Measurements from ENCODE around the gene GALNT2. TPM values are rescaled to one million over a fixed set of nuclear protein-coding genes. Genes with fewer than 3 reads are reported as not detected.

The GALNT2 gene
- 41.1 and 41.3 TPM in 2 replicates for total RNA-seq

DNA sequence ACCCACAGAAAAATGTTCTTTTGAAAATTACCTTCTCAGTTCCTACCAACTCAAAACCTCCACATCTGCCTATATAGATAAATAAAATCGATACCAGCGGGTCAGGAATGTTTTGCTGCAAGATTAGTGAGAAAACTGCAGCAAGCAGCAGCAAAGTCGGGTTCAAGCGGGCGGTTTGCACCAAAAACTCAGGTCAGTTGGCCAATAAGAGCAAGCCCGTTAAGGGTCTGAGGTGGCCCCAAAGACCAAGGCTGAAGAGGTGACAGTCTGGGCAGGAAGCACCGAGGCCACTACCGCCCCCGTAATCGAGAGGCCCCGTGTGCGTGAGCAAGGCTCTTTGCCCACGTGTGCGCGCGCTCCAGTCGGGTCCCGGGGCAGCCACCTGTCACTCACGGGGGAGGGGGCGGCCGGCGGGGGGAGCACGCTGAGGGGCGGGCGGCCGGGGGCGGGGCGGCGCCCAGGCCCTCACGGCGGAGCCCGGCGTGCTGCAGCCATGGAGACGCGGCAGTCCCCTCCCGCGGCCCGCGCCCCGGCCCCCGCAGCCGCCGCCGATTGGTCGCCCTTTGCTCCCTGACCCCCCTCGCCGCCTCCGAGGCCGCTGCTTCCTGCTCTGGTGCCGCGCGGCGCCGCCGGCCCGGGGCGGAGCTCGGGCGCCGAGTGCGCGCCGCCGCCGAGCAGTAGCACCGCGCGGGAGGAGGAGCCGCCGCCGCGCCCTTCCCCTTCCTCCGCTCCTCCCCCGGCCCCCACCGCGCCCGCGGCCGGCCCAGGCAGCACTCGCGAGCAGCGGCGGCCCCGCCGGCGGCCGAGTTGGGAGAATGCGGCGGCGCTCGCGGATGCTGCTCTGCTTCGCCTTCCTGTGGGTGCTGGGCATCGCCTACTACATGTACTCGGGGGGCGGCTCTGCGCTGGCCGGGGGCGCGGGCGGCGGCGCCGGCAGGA is at the start of gene GALNT2:
Gene GALNT2 (plus strand): TSS at position 773 of the 939 bp plus-strand sequence. CDS start 43 bp downstream, at position 816.
- intact Hi-C loops (cut with micrococcal nuclease): loop anchor here (1.0 to 10.0 kb wide), 18 partner anchors 38 to 1962 kb away; partner anchors contain the start of genes ARV1, C1orf35, CCSAP and IBA57

DNA sequence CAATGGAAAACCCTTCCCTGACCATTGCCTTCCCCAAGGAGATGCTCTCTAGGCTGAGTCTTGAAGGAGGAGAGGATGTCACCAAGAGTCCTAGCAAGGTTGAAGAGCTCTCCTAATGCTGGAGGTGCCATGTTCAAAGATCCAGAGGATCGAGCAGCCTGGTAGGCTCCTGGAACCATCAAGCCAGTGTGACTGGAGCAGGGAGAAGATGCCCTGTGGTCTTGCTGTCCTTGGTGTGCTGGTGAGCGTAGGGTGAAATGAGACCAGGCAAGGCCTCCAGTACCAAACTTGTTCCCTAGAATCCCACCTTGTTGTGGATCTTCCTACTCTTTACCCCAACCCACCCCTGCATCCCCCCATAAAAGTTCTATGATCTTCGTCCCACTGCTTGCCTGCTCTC is 46.6 kb upstream of the GALNT2 start:
- intact Hi-C loops (cut with micrococcal nuclease): no loop called here

DNA sequence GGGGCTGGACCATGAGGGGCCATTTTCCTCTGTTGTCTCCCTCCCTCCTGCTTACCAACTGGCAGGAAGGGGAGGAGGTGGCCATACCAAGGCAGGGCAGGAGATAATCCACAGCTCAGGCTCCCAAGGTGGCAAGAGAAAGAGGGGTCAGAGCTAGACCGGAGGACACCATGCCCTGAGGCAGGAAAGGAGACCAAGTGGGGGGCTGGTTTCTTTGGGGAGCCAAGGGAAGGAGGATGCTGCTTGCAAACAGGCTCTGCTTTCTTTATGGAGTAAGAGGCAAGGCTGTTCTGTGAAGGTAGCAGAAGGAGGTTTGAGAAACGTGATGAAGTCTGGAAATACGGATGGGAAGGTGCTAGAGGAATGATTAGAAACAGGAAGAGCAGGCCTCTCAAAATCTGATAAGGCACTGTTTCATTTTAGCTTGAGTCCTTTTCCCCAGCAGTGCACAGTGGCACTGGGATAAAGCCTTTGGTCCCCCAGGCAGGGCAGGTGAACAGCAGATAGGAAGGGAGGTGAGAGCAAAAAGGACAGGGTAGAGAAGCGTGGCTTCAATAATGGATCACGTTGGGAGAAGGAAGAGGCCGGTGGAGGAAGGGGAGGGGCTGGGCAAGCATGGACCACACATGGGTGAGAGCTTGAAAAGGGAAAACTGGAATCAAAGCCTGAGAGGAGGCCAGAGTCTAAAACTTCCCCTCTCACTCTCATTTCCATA is 44.2 kb upstream of the GALNT2 start:
- intact Hi-C loops (cut with micrococcal nuclease): no loop called here

DNA sequence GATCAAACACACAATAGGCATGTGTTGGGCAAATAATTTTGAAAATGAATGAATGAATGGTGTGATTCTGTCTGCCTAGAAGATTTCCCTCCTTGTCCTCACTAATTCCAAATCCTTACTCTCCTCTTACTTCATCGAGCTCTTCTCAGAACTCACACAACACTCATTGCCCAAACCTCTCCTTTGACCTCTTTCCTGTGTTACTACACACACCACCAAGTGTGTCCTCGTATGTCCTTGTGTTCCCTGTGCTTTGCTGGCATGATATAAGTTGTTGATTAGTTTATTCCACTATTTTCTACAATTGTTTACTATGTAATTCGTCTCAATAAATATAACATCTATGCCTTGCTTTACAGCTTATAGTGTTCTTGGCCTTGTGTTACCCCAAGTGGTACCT is 41.4 kb upstream of the GALNT2 start:
- intact Hi-C loops (cut with micrococcal nuclease): no loop called here

DNA sequence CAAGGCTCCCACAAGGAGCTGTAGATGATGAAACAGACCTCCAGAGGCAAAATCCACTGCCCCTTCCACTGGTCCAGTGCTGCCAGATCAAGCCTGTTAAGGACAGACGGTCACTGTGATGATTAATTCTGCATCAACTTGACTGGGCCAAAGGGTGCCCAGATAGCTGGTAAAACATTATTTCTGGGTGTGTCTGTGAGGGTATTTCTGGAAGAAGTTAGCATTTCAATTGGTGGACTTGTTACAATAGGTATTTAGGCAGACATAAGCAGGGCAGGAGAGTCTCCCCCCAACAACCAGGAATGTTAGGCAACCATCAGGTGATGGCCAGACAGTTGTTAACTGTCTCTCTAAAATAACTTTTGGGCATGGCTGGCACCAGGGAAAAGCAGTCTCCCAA is 40.9 kb upstream of the GALNT2 start:
- intact Hi-C loops (cut with micrococcal nuclease): no loop called here

DNA sequence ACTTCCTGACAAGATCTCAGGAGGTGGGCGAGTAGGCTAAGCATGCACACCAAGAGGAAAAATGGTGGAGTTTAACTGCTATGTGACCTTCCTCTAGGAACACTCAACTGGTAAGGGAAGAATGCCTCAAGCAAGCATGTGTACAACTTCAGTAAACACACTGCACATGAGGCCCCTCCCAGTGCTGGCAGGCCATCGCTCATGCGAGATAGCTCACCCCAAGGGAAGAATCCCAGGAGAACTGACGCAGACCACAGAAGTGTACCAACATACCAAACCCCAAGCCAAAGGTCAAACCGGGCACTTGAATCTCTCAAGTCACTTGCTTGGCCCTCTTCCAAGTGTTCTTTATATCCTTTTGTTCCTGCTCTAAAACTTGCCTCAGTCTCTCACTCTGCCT is 40.5 kb upstream of the GALNT2 start:
- intact Hi-C loops (cut with micrococcal nuclease): no loop called here

DNA sequence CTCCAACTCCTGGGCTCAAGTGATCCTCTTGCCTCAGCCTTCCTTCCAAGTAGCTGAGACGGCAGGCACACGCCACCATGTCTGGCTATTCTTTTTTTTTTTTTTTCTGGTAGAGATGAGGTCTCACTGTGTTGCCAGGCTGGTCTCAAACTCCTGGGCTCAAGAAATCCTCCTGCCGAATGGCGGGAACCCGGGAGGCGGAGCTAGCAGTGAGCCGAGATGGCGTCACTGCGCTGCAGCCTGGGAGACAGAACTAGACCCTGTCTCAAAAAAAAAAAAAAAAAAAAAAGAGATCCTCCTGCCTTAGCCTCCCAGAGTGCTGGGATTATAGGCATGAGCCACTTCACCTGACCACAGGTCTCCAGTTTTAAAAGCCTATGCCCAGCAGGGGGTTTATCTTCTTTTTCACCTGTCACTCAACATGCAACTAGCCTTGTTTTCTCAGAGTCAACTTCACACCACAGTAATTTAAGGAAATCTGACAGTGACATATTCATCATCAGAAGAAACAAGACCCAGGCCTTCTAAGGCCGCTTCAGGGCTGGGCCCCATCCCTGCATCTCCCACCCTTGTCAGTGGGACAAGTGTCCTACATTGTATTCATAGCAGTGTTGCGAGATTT is 38.3 kb upstream of the GALNT2 start:
- intact Hi-C loops (cut with micrococcal nuclease): no loop called here

DNA sequence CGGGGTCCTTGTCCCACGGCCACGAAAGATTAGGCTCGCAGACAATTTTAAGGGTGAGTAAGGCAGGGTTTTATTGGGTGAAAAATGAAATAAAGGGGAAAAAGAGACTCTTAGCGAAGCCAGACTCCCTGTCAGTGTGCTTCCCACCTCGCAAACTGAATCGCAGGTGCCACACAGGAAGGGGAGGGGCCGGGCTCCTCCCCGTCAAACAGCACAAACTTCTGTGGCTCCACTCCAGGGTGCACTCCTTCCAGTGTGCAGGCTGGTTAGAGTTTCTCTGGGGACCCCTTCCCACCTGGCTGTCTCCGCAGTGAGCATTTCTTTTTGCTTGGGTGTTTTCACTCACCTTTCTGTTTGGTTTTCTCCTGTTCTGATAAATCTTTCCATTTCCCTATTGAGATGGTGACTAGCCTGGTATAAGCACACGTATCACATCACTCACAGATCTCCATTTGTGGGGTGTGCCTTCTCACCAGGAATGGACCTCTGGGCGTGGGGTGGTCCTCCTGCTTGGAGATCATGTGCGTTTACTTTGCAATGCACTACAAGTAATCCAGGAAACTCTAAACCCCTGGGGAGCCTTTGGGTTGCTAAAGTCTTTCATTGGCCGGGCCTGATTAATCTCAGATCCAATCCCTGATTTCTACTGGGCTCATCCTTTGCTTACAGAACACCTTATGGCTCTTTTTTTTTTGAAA is 37.6 kb upstream of the GALNT2 start:
- intact Hi-C loops (cut with micrococcal nuclease): no loop called here

DNA sequence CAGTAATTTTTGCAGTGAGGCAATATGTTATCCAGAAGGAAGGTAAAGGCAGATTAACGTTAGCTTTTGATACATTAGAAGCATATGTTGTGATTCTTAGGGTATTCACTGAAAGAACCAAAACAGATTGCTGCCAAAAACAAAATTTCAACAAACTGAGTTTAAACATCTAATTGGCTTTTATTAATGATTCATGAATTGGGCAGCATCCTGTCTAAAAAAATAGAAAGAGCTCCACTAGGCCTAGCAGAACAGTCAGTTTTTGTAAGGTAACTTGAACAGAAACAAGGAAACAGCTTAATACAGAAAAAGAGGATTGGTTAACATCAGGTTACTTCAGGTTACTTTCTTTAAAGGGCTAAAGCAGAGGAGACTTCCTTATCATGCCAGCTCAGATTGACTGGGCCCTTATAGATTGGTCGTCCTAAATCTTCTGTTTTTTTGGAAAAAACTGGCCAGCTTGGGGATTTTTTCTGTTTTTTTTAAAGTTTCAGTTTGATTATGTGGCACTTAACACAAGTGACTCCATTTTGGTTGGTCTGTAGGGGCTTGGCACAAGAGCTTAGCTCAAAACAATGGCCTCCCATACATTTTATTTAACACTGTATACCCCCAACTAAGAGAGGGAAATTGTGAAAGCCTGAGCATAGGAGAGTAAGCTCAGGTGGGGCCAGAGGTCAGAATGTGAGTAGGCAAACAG is 36.8 kb upstream of the GALNT2 start:
- intact Hi-C loops (cut with micrococcal nuclease): no loop called here

DNA sequence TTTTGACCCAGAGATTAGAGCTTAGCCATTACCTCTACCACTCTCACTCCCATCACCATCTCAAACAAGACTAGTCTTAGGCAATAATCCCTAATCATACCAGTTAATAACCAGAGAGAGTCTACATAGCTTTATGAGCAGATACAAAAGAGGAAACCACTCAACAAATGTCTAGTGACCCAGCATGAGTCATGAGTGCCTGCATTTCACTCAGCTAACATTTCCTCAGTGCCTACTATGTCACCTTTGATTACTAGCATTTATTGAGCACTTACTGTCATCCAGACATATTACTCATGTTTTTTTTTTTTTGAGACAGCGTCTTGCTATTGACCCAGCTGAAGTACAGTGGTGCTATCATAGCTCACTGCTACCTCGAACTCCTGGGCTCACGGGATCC is 35.9 kb upstream of the GALNT2 start:
- intact Hi-C loops (cut with micrococcal nuclease): no loop called here

DNA sequence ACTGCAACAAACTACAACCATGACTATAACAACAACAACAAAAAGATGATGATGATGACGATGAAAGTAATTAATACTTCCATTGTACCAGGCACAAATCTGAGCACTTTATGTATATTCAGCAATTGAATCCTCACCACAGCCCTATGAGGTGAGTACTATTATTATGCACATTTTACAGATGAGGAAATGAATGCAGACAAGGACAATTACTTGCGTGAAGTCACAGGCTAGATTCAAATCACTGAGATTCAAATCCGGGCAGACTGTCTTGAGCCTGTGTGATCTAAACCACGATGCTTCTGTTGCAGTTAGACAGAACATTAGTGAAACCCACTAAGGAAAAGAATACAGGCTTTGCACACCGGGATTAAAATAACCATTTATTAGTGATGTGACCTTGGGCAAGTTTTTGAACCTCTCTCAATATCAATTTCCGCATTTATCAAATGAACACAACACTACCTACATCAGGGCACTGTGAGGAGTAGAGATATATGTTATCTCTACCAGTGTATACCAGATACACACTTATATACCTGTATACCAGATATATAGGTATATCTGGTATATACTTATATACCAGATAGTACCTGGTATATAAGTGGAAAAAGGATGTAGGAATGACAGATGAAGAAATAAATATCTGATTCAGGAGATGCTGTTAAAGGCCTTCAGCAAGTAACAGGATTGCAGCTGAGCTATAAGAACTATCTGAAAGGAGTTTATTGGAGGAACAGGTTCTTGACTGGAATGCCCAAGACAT is 34.3 kb upstream of the GALNT2 start:
- intact Hi-C loops (cut with micrococcal nuclease): no loop called here

DNA sequence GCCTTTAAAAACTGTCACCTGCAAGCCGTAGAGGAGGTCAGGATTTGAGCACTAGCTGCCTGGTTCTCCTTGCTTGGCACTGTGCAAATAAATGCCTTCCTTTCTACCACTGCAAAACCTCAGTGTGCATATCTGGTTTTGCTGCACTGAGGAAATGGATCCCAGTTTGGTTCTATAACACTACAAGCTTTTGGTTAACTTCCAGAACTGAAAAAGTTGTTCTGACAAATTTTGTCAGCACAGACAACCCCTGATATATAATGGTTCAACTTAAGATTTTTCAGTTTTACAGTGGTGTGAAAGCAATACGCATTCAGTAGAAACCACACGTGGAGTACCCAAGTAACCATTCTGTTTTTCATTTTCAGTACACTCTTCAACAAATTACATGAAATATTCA is 29.8 kb upstream of the GALNT2 start:
- intact Hi-C loops (cut with micrococcal nuclease): no loop called here

DNA sequence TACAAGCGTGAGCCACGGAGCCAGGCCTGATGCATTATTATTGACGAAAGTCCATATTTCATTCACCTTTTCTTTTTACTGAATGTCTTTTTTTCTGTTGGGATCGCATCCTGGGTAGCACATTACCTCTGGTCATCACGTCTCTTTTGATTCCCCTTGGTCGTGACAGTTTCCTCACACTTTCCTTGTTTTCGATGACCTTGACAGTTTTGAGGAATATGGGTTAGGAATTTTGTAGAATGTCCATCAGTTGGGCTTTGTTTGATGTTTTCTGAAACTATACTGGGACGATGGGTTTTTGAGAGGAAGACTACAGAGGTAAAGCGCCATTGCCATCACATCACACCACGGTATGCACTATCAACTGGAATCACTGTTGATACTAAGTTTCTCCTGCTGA is 26.6 kb upstream of the GALNT2 start:
- intact Hi-C loops (cut with micrococcal nuclease): no loop called here

DNA sequence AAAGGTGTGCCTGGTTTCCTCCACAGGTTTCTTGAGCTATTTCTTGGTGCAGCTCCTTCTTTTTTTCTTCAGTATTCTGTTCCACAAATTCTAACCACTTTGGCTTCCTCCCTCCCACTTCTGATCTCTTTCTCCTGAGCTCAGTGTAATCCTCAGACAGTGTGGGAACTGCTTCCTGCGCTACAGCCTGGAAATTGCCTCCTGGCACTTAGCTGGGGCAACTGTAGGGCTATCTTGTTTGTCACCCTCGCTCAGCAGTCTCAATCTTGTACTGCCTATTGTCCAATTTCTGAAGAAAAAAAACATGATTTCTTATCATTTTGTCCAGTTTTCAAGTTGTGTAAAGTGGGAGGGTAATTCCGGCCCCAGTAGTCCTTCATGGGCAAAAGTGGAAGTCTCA is 24.0 kb upstream of the GALNT2 start:
- intact Hi-C loops (cut with micrococcal nuclease): no loop called here

DNA sequence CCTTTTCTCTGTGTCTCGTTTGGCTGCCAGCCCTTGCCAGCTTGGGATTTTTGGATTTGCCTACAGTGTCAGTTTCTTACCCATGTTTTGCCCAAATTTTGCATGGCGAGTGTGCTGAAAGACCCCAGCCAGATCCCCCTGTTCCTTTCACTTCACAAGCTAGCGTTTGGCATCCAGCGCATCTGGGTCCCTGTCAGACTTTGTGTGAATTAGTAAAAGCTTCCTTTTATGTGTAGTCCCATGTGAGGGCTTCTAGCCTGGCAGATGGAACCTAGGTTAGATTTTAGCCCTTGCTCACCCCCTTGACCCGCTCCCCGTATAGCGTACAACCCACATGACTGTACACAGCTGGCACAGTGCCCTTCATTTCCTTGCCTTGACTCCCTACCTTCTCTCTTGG is 22.3 kb upstream of the GALNT2 start:
- intact Hi-C loops (cut with micrococcal nuclease): no loop called here

DNA sequence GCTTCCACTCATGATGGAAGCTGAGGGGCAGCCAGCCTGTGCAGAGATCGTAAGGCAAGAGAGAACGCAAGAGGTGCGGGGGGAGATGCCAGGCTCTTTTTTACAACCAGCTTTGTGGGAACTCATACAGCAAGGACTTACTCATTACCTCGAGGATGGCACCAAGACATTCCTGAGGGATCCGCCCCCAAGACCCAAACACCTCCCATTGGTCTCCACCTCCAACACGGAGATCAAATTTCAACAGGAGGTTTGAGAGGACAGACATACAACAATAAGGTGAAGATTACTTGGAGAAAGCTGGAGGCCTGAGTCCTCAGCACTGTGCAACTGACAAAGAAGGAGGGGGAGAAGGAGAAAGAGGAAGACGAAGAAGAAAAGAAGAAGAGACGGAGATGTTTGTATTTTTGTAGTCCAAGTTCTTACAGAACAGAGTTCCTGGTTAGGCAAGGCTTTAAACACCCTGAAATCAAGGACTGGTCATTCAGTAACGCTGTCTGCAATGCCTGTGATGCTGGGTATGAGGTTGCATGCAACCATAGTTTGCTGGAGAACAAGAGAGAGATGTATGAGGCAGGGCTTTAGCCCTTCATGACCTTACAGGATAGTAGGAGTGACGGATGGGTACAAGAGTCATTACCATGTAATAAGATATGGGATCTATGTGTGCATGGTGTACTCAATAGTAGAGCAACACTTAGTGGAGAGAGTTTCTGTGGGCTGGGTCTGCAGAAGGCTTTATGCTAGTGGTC is 19.7 kb upstream of the GALNT2 start:
- intact Hi-C loops (cut with micrococcal nuclease): no loop called here

DNA sequence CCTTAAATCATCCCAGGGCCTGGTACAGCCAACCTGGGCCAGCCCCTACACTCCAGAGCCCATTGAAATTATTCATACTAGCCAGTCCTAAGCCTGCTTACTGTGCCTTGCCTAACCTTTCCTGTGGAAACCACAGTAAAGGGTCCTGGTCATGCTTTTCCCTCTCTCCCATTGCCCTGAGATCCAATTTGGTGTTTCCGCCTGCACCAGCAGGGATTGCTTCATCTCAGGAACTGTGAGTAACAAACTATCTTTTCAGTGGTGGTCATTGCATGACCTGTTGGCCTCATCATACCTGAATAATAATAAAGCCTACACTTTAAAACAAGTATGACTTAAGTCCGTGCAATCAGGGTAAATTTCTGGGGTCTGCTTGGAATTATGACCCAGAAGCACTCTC is 18.7 kb upstream of the GALNT2 start:
- intact Hi-C loops (cut with micrococcal nuclease): no loop called here

DNA sequence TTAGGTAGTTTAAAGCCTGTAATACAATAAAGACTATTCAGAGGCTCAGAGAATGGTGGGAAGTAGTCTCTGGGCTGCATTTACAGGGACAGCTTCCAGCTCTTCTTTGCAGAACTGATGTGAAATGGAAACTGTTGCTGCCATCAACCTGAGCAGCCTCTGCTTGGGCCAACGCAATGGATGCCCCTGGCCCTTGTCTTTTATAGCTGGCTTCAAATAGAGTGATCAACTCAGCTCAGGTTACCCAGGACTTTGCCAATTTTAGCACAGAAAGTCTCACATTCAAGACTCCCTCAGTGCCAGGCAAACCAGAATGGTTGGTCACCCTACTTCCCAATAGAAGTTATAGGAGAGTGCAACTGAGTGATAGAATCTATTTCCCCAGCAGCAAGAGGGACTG is 18.1 kb upstream of the GALNT2 start:
- intact Hi-C loops (cut with micrococcal nuclease): no loop called here

DNA sequence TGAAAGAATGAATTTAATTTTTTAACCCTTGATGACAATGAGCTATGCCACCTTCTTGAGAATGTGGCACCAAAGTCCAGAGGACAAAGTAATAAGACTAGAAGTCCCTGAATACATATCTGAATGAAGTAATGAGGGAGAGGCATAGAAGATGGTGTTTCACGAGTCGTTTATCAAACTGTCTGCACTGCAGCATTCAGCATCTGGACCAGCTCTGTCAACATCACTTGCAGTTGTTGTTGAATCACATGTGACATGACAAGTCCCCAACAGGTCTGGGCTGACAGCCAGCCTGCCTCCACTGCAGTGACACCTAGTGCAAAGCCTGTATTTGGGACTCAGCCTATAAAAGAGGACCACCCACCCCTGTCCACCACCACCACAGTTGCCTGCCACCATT is 17.3 kb upstream of the GALNT2 start:
- intact Hi-C loops (cut with micrococcal nuclease): no loop called here
